ENCODE results near the gene ZHX3. TPM values are rescaled to one million over a fixed set of nuclear protein-coding genes. Genes with fewer than 3 reads are reported as not detected.

Gene ZHX3
- total and polyA plus RNA-seq, 9 of the 15 experiments (the other 6 are each of a cell fraction or from before 2014, with no cell fraction given): 0.80 to 14.6 (median 4.9) TPM

- TF ChIP-seq TAF1 (IDR thresholded peaks at IDR 0.05; ENCODE audit: control insufficient read depth, extremely low read depth, insufficient read depth, low read length, severe bottlenecking) (peak; percentile 52), ZFP36 (IDR thresholded peaks at IDR 0.05; ENCODE audit: low read depth, low read length, partially characterized antibody) (no peak), L3MBTL2 (IDR thresholded peaks at IDR 0.05) (peak; percentile 87), CCNT2 (IDR thresholded peaks at IDR 0.05; ENCODE audit: borderline replicate concordance, extremely low read depth, insufficient read length, low read depth, low read length) (peak; percentile 67), CHD2 (IDR thresholded peaks at IDR 0.05; ENCODE audit: low read depth, low read length) (peak; percentile 71), CBFA2T2 (conservative IDR thresholded peaks at IDR 0.05) (no peak), TSHZ1 (CRISPR knock-in tag; IDR thresholded peaks at IDR 0.05) (no peak), ZSCAN29 (IDR thresholded peaks at IDR 0.05) (no peak), RERE (CRISPR knock-in tag; IDR thresholded peaks at IDR 0.05; ENCODE audit: borderline replicate concordance) (no peak), ZNF830 (CRISPR knock-in tag; IDR thresholded peaks at IDR 0.05) (no peak), RFX5 (IDR thresholded peaks at IDR 0.05; ENCODE audit: low read depth, low read length) (no peak), SP1 (CRISPR knock-in tag; IDR thresholded peaks at IDR 0.05) (peak; percentile 83)
Observed at GRCh38 chr20:41136680-41137613, 180.6 kb downstream of the ZHX3 start, which contains the start of gene PLCG1 (continued).
